Measurements from ENCODE around the gene RAPGEF5. TPM values are rescaled to one million over a fixed set of nuclear protein-coding genes. Genes with fewer than 3 reads are reported as not detected.

RAPGEF5 gene
- total RNA-seq, 2 donors from 2014 or later, result 19.4 to 32.5 TPM

- Histone ChIP-seq H3K36me3 (no peaks in the 10 kb centered on the region), H3K4me3 (no peak overlapping the region), H3K4me1 (peaks cover 0 to 9% of the 10 kb centered on the region in 2 donors), H3K9me3 (no peaks in the 10 kb centered on the region), H3K27ac (no peak overlapping the region), H3K27me3 (no peaks in the 10 kb centered on the region)
- DNase-seq (ENCODE audit: low spot score), result no peak
- no peak for TF ChIP-seq CTCF (IDR thresholded peaks at IDR 0.05)
Measured at GRCh38 chr7:22377703-22378102, 20.7 kb upstream of the RAPGEF5 start.

- TF ChIP-seq CTCF (IDR thresholded peaks at IDR 0.05), result no peak
- peaks cover 0 to 9% of the 10 kb centered on the region in 2 donors for H3K4me1 ChIP-seq
- H3K4me3 ChIP-seq, result no peak overlapping the region
- no peak for DNase-seq (ENCODE audit: low spot score)
- no peak overlapping the region for H3K27ac ChIP-seq
- no peaks in the 10 kb centered on the region for H3K9me3 ChIP-seq
- H3K36me3 ChIP-seq, result no peaks in the 10 kb centered on the region
- H3K27me3 ChIP-seq, result no peaks in the 10 kb centered on the region
Measured at GRCh38 chr7:22375359-22376048, 18.6 kb upstream of the RAPGEF5 start.

GRCh38 chr7:22373911-22374310 is 17.0 kb upstream of the RAPGEF5 start:
- H3K9me3 ChIP-seq, result no peaks in the 10 kb centered on the region
- H3K4me1 ChIP-seq, result peaks cover 0 to 9% of the 10 kb centered on the region in 2 donors
- H3K27ac ChIP-seq, result no peak overlapping the region
- no peak for DNase-seq (ENCODE audit: low spot score)
- no peaks in the 10 kb centered on the region for H3K36me3 ChIP-seq
- no peaks in the 10 kb centered on the region for H3K27me3 ChIP-seq
- TF ChIP-seq CTCF (IDR thresholded peaks at IDR 0.05), result no peak
- H3K4me3 ChIP-seq, result no peak overlapping the region

GRCh38 chr7:22373388-22373787 is 16.4 kb upstream of the RAPGEF5 start:
- no peak for DNase-seq (ENCODE audit: low spot score)
- no peaks in the 10 kb centered on the region for H3K36me3 ChIP-seq
- TF ChIP-seq CTCF (IDR thresholded peaks at IDR 0.05), result no peak
- no peak overlapping the region for H3K27ac ChIP-seq
- H3K27me3 ChIP-seq, result no peaks in the 10 kb centered on the region
- H3K4me1 ChIP-seq, result peaks cover 0 to 9% of the 10 kb centered on the region in 2 donors
- no peak overlapping the region for H3K4me3 ChIP-seq
- H3K9me3 ChIP-seq, result no peaks in the 10 kb centered on the region

GRCh38 chr7:22372863-22373262 is 15.9 kb upstream of the RAPGEF5 start:
- H3K4me3 ChIP-seq, result no peak overlapping the region
- no peaks in the 10 kb centered on the region for H3K36me3 ChIP-seq
- peaks cover 0 to 4% of the 10 kb centered on the region in 2 donors for H3K4me1 ChIP-seq
- TF ChIP-seq CTCF (IDR thresholded peaks at IDR 0.05), result no peak
- no peaks in the 10 kb centered on the region for H3K9me3 ChIP-seq
- no peak for DNase-seq (ENCODE audit: low spot score)
- H3K27ac ChIP-seq, result no peak overlapping the region
- H3K27me3 ChIP-seq, result no peaks in the 10 kb centered on the region

- Histone ChIP-seq H3K9me3 (no peaks in the 10 kb centered on the region), H3K27me3 (no peaks in the 10 kb centered on the region), H3K27ac (no peak overlapping the region), H3K4me3 (no peak overlapping the region), H3K36me3 (no peaks in the 10 kb centered on the region), H3K4me1 (no peaks in the 10 kb centered on the region)
- no peak for DNase-seq (ENCODE audit: low spot score)
- no peak for TF ChIP-seq CTCF (IDR thresholded peaks at IDR 0.05)
Measured at GRCh38 chr7:22371878-22372277, 14.9 kb upstream of the RAPGEF5 start.
